Measurements from ENCODE around the gene PADI4. TPM values are rescaled to one million over a fixed set of nuclear protein-coding genes. Genes with fewer than 3 reads are reported as not detected.
A peak's percentile ranks its signal among the peaks of the same experiment; 100 is the strongest.

Gene PADI4
- total and polyA plus RNA-seq, 8 donors: 0.08 to 0.25 (median 0.18) TPM; not detected in 5

- Histone ChIP-seq H3K4me3 (no peak overlapping the region), H3K36me3 (no peaks in the 10 kb centered on the region), H3K9me3 (no peaks in the 10 kb centered on the region), H3K4me1 (no peaks in the 10 kb centered on the region), H3K27me3 (peaks cover 0 to 57% (median 0%) of the 10 kb centered on the region in 3 donors), H3K27ac (no peak overlapping the region)
- no peak for TF ChIP-seq POLR2A (IDR thresholded peaks at IDR 0.05)
- no peak for TF ChIP-seq EP300 (IDR thresholded peaks at IDR 0.05)
- TF ChIP-seq, protein P1, sequence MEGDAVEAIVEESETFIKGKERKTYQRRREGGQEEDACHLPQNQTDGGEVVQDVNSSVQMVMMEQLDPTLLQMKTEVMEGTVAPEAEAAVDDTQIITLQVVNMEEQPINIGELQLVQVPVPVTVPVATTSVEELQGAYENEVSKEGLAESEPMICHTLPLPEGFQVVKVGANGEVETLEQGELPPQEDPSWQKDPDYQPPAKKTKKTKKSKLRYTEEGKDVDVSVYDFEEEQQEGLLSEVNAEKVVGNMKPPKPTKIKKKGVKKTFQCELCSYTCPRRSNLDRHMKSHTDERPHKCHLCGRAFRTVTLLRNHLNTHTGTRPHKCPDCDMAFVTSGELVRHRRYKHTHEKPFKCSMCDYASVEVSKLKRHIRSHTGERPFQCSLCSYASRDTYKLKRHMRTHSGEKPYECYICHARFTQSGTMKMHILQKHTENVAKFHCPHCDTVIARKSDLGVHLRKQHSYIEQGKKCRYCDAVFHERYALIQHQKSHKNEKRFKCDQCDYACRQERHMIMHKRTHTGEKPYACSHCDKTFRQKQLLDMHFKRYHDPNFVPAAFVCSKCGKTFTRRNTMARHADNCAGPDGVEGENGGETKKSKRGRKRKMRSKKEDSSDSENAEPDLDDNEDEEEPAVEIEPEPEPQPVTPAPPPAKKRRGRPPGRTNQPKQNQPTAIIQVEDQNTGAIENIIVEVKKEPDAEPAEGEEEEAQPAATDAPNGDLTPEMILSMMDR (IDR thresholded peaks at IDR 0.05): peak in 5 of 7 experiments; percentile 31 to 79 (median 58)
- TF ChIP-seq POLR2AphosphoS5 (IDR thresholded peaks at IDR 0.05): no peak
- DNase-seq: peak; percentile 69 to 71
- intact Hi-C loops (cut with DNase I; ENCODE audit: low total_unique reads): no loop called here
- WGBS, 5 donors: 30 to 34% (median 32%) methylated on average over 17 to 20 of the region's 20 CpGs
Observed at GRCh38 chr1:17335821-17336710, 28.1 kb downstream of the PADI4 start.

- TF ChIP-seq POLR2A (IDR thresholded peaks at IDR 0.05): no peak
- TF ChIP-seq EP300 (IDR thresholded peaks at IDR 0.05): no peak
- TF ChIP-seq POLR2AphosphoS5 (IDR thresholded peaks at IDR 0.05): no peak
- TF ChIP-seq, protein P1 (IDR thresholded peaks at IDR 0.05): no peak
- Histone ChIP-seq H3K9me3 (no peaks in the 10 kb centered on the region), H3K27ac (no peak overlapping the region), H3K27me3 (peaks cover 0 to 49% (median 0%) of the 10 kb centered on the region in 3 donors), H3K4me1 (no peaks in the 10 kb centered on the region), H3K4me3 (no peak overlapping the region), H3K36me3 (no peaks in the 10 kb centered on the region)
- intact Hi-C loops (cut with DNase I; ENCODE audit: low total_unique reads): no loop called here
- 59 to 73% (median 66%) methylated on average over 15 of the region's 15 CpGs for WGBS, 5 donors
- DNase-seq: no peak
Observed at GRCh38 chr1:17338706-17339493, 30.9 kb downstream of the PADI4 start.

- WGBS, 5 donors: 63 to 78% (median 73%) methylated on average over 3 to 7 of the region's 7 CpGs
- Histone ChIP-seq H3K4me1 (no peaks in the 10 kb centered on the region), H3K4me3 (no peak overlapping the region), H3K27me3 (peaks cover 0 to 46% (median 0%) of the 10 kb centered on the region in 3 donors), H3K9me3 (no peaks in the 10 kb centered on the region), H3K27ac (no peak overlapping the region), H3K36me3 (no peaks in the 10 kb centered on the region)
- DNase-seq: no peak
- intact Hi-C loops (cut with DNase I; ENCODE audit: low total_unique reads): no loop called here
- TF ChIP-seq, protein P1 (IDR thresholded peaks at IDR 0.05): no peak
- TF ChIP-seq POLR2AphosphoS5 (IDR thresholded peaks at IDR 0.05) (no peak), EP300 (IDR thresholded peaks at IDR 0.05) (no peak), POLR2A (IDR thresholded peaks at IDR 0.05) (no peak)
Observed at GRCh38 chr1:17339521-17339920, 31.5 kb downstream of the PADI4 start.

DNA sequence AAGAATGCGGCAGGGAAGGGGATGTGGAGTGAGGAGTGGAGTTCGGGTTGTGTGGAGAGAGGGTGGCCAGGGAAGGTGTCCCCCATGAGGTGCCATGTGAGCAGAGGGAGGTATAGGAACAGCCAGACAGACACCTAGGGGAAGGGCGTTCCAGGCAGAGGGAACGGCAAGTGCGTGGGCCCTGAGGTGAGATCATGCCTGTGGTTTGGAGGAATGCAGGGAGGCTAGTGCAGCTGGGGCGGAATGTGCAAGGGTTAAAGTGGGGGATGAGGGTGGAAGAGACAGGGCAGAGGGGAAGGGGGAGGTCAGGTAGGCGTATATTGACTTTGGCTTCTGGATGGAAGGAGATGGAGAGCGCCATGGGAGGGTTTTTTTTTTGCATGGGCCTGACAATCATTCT, 32.4 kb downstream of the PADI4 start:
- TF ChIP-seq, protein P1 (IDR thresholded peaks at IDR 0.05): no peak
- TF ChIP-seq EP300 (IDR thresholded peaks at IDR 0.05) (no peak), POLR2AphosphoS5 (IDR thresholded peaks at IDR 0.05) (no peak), POLR2A (IDR thresholded peaks at IDR 0.05) (no peak)

More for the DNA sequence above, 32.4 kb downstream of the PADI4 start:
- no peak overlapping the region for H3K27ac ChIP-seq
- intact Hi-C loops (cut with DNase I; ENCODE audit: low total_unique reads): no loop called here
- H3K9me3 ChIP-seq: no peaks in the 10 kb centered on the region
- no peaks in the 10 kb centered on the region for H3K4me1 ChIP-seq
- no peak overlapping the region for H3K4me3 ChIP-seq
- WGBS, 5 donors: 66 to 74% (median 69%) methylated on average over 8 of the region's 8 CpGs
- H3K27me3 ChIP-seq: peaks cover 0 to 39% (median 0%) of the 10 kb centered on the region in 3 donors
- no peak for DNase-seq
- H3K36me3 ChIP-seq: no peaks in the 10 kb centered on the region
